ENCODE data around the gene DNAJC1.

DNAJC1 gene

DNA sequence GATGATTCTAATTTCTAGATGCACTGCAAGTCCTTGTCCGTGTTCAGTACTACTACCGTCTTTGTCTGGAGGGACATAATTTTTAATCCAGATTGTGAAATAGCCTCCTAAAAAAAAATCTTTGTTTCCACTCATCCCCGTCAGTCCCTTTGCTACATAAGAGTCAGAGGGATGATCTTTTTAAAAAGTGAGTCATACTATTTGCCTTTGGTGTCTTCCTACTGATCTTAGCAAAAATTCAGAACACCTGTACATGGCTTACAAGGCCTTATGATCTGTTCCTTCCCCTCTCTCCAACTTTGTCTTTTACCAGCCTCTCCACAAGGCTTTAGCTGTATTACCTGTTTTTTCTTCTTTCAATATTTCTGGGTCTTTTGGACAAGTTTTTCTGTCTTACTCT, 296.0 kb downstream of the DNAJC1 start (continued):
- TF ChIP-seq, protein P1, sequence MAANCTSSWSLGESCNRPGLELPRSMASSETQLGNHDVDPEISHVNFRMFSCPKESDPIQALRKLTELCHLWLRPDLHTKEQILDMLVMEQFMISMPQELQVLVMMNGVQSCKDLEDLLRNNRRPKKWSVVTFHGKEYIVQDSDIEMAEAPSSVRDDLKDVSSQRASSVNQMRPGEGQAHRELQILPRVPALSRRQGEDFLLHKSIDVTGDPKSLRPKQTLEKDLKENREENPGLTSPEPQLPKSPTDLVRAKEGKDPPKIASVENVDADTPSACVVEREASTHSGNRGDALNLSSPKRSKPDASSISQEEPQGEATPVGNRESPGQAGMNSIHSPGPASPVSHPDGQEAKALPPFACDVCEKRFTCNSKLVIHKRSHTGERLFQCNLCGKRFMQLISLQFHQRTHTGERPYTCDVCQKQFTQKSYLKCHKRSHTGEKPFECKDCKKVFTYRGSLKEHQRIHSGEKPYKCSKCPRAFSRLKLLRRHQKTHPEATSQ (tag by site-specific recombination; IDR thresholded peaks at IDR 0.05) = no peak
- TF ChIP-seq ZFP41 (tag by site-specific recombination; IDR thresholded peaks at IDR 0.05; ENCODE audit: borderline replicate concordance) = no peak
- TF ChIP-seq ZNF2 (tag by site-specific recombination; IDR thresholded peaks at IDR 0.05) = no peak
- no peak for TF ChIP-seq SP3 (tag by site-specific recombination; IDR thresholded peaks at IDR 0.05)
- TF ChIP-seq ZNF248 (tag by site-specific recombination; IDR thresholded peaks at IDR 0.05) = no peak
- no peak for TF ChIP-seq KLF10 (tag by site-specific recombination; IDR thresholded peaks at IDR 0.05)
- no peak for TF ChIP-seq YY2 (tag by site-specific recombination; IDR thresholded peaks at IDR 0.05)
- TF ChIP-seq ZNF112 (tag by site-specific recombination; IDR thresholded peaks at IDR 0.05) = no peak
- TF ChIP-seq, protein P2, sequence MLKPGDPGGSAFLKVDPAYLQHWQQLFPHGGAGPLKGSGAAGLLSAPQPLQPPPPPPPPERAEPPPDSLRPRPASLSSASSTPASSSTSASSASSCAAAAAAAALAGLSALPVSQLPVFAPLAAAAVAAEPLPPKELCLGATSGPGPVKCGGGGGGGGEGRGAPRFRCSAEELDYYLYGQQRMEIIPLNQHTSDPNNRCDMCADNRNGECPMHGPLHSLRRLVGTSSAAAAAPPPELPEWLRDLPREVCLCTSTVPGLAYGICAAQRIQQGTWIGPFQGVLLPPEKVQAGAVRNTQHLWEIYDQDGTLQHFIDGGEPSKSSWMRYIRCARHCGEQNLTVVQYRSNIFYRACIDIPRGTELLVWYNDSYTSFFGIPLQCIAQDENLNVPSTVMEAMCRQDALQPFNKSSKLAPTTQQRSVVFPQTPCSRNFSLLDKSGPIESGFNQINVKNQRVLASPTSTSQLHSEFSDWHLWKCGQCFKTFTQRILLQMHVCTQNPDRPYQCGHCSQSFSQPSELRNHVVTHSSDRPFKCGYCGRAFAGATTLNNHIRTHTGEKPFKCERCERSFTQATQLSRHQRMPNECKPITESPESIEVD (tag by site-specific recombination; IDR thresholded peaks at IDR 0.05) = no peak
